Astrocyte (in vitro differentiated cells and primary cell): ENCODE measurements around the gene WASF1. TPM values are rescaled to one million over a fixed set of nuclear protein-coding genes. Genes with fewer than 3 reads are reported as not detected.

Experiments used
- DNase-seq: peaks from one replicate; pipeline ENCODE4 v3.0.0-alpha.2; 2010; ENCODE audit warnings: low read depth
- FAIRE-seq: peaks from 2 replicates; lab custom pipeline; 2011; peaks lifted over from hg19 to GRCh38; lab: Jason Lieb, UNC
- H2AFZ ChIP-seq: 2 replicates; pipeline ENCODE4 v1.6.0; 2012; ENCODE audit warnings: low read depth, low read length, inconsistent platforms
- H3K27ac ChIP-seq: 2 replicates; pipeline ENCODE4 v1.5.1; 2011; ENCODE audit warnings: low read depth, low read length, inconsistent platforms
- H3K27me3 ChIP-seq: 2 replicates; pipeline ENCODE4 v1.6.0; 2011; ENCODE audit warnings: low read length, inconsistent platforms; ENCODE audit not compliant: insufficient read depth
- H3K36me3 ChIP-seq: 2 replicates; pipeline ENCODE4 v1.5.1; 2011; ENCODE audit warnings: low read length, inconsistent platforms; ENCODE audit not compliant: insufficient read depth
- H3K4me1 ChIP-seq: 2 replicates; pipeline ENCODE4 v1.5.1; 2011; ENCODE audit warnings: low read length, inconsistent platforms; ENCODE audit not compliant: insufficient read depth
- H3K4me2 ChIP-seq: 2 replicates; pipeline ENCODE4 v1.6.0; 2012; ENCODE audit warnings: low read length, inconsistent platforms
- H3K4me3 ChIP-seq: 2 replicates; pipeline ENCODE4 v1.5.1; 2011; ENCODE audit warnings: low read depth, mild to moderate bottlenecking, low read length, inconsistent platforms; ENCODE audit not compliant: insufficient read depth
- H3K79me2 ChIP-seq: 2 replicates; pipeline ENCODE4 v1.6.0; 2012; ENCODE audit warnings: mild to moderate bottlenecking, low read length, inconsistent platforms; ENCODE audit not compliant: insufficient read depth
- H3K9ac ChIP-seq: 2 replicates; pipeline ENCODE4 v1.6.0; 2012; ENCODE audit warnings: mild to moderate bottlenecking, low read length, inconsistent platforms
- H3K9me3 ChIP-seq: 2 replicates; pipeline ENCODE4 v1.5.1; 2012; ENCODE audit warnings: low read depth, mild to moderate bottlenecking, low read length, inconsistent platforms; ENCODE audit not compliant: insufficient read depth
- H4K20me1 ChIP-seq: 2 replicates; pipeline ENCODE4 v1.6.0; 2012; ENCODE audit warnings: low read length, inconsistent platforms; ENCODE audit not compliant: insufficient read depth
- H3K27ac Mint-ChIP-seq: one replicate; pipeline ENCODE4 v1.8.0; 2021; ENCODE audit warnings: mild to moderate bottlenecking, mixed read lengths; ENCODE audit not compliant: unreplicated experiment
- H3K27me3 Mint-ChIP-seq: one replicate; pipeline ENCODE4 v1.8.0; 2021; ENCODE audit warnings: low read depth, mixed read lengths; ENCODE audit not compliant: unreplicated experiment
- H3K36me3 Mint-ChIP-seq: one replicate; pipeline ENCODE4 v1.8.0; 2021; ENCODE audit warnings: low read depth, mixed read lengths; ENCODE audit not compliant: unreplicated experiment
- H3K4me1 Mint-ChIP-seq: one replicate; pipeline ENCODE4 v1.8.0; 2021; ENCODE audit warnings: low read depth, mixed read lengths; ENCODE audit not compliant: unreplicated experiment
- H3K4me3 Mint-ChIP-seq: one replicate; pipeline ENCODE4 v1.8.0; 2021; ENCODE audit warnings: mild to moderate bottlenecking, moderate library complexity, mixed read lengths; ENCODE audit not compliant: unreplicated experiment
- H3K9me3 Mint-ChIP-seq: one replicate; pipeline ENCODE4 v1.8.0; 2021; ENCODE audit warnings: mild to moderate bottlenecking, mixed read lengths; ENCODE audit not compliant: unreplicated experiment
- CTCF ChIP-seq: IDR thresholded peaks from 2 replicates; pipeline ENCODE4 v1.5.1; 2011; ENCODE audit warnings: low read depth, mild to moderate bottlenecking, inconsistent platforms, low read length, moderate library complexity; ENCODE audit not compliant: insufficient read depth
- EZH2 ChIP-seq: IDR thresholded peaks from 2 replicates; pipeline ENCODE4 v1.6.1; 2012; ENCODE audit warnings: mild to moderate bottlenecking, low read length, inconsistent platforms; ENCODE audit not compliant: insufficient read depth
- total RNA-seq: library from RNA; stranded (reverse); gene quantifications from 2 replicates; pipeline ENCODE4 v1.2.1, GENCODE V29; 2021

The WASF1 gene
- total RNA-seq, 1 donor from 2014 or later, result 29.3 TPM

GRCh38 chr6:110116258-110116657 lies 63.2 kb downstream of the WASF1 start:
- no peak overlapping the region for H3K9ac ChIP-seq
- H3K4me3 Mint-ChIP-seq, result no peak overlapping the region
- peaks cover 15% of the 10 kb centered on the region for H3K36me3 Mint-ChIP-seq
- no peak overlapping the region for H3K4me2 ChIP-seq
- no peak overlapping the region for H3K27ac ChIP-seq
- no peak for DNase-seq
- no peaks in the 10 kb centered on the region for H3K36me3 ChIP-seq
- no peaks in the 10 kb centered on the region for H3K27me3 Mint-ChIP-seq
- H3K9me3 ChIP-seq, result no peaks in the 10 kb centered on the region
- FAIRE-seq, result no peak
- H3K79me2 ChIP-seq, result no peaks in the 10 kb centered on the region
- no peak overlapping the region for H3K4me3 ChIP-seq
- H3K4me1 Mint-ChIP-seq, result peaks cover 2% of the 10 kb centered on the region
- no peaks in the 10 kb centered on the region for H3K27me3 ChIP-seq
- no peak overlapping the region for H3K27ac Mint-ChIP-seq
- H4K20me1 ChIP-seq, result no peaks in the 10 kb centered on the region
- H2AFZ ChIP-seq, result no peak overlapping the region
- TF ChIP-seq CTCF (no peak), EZH2 (no peak)
- no peaks in the 10 kb centered on the region for H3K4me1 ChIP-seq
- H3K9me3 Mint-ChIP-seq, result peaks cover 6% of the 10 kb centered on the region

DNA sequence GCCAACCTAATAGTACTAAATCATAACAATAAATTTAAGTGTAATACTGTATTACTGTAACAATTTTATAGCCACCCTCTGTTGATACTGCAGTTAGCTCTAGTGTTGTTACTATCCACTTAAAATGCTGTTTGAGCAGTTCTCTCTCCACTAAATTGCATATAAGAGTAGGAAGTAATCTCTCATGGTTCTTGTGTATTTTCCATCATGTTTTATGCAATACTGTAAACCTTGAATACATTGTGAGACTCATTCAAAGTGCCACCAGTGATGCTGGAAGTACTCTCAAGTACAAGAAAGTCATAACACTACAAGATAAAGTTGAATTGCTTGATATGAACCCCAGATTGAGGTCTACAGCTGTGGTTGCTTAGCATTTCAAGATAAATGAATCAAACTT lies 65.5 kb downstream of the WASF1 start:
- Histone ChIP-seq H4K20me1 (no peaks in the 10 kb centered on the region), H3K4me3 (no peak overlapping the region), H3K27ac (no peak overlapping the region), H2AFZ (no peak overlapping the region), H3K79me2 (no peaks in the 10 kb centered on the region), H3K4me1 (no peaks in the 10 kb centered on the region), H3K9me3 (no peaks in the 10 kb centered on the region), H3K36me3 (no peaks in the 10 kb centered on the region), H3K27me3 (no peaks in the 10 kb centered on the region), H3K4me2 (no peak overlapping the region), H3K9ac (no peak overlapping the region)
- Mint-ChIP-seq H3K36me3 (peaks cover 5% of the 10 kb centered on the region), H3K27me3 (no peaks in the 10 kb centered on the region), H3K27ac (no peak overlapping the region), H3K9me3 (no peaks in the 10 kb centered on the region), H3K4me3 (no peak overlapping the region), H3K4me1 (peaks cover 2% of the 10 kb centered on the region)
- DNase-seq (no peak), FAIRE-seq (no peak)
- TF ChIP-seq EZH2 (no peak), CTCF (no peak)

- Histone ChIP-seq H3K9me3 (no peaks in the 10 kb centered on the region), H4K20me1 (no peaks in the 10 kb centered on the region), H3K79me2 (no peaks in the 10 kb centered on the region), H3K36me3 (peaks cover 5% of the 10 kb centered on the region), H3K4me2 (no peak overlapping the region), H3K27me3 (no peaks in the 10 kb centered on the region), H3K4me3 (no peak overlapping the region), H2AFZ (no peak overlapping the region), H3K9ac (no peak overlapping the region), H3K4me1 (no peaks in the 10 kb centered on the region), H3K27ac (no peak overlapping the region)
- H3K27ac Mint-ChIP-seq, result no peak overlapping the region
- TF ChIP-seq EZH2 (no peak), CTCF (no peak)
- peaks cover 17% of the 10 kb centered on the region for H3K36me3 Mint-ChIP-seq
- no peak overlapping the region for H3K4me3 Mint-ChIP-seq
- H3K9me3 Mint-ChIP-seq, result no peaks in the 10 kb centered on the region
- H3K27me3 Mint-ChIP-seq, result no peaks in the 10 kb centered on the region
- H3K4me1 Mint-ChIP-seq, result no peaks in the 10 kb centered on the region
- DNase-seq (no peak), FAIRE-seq (no peak)
These were observed 74.2 kb downstream of the WASF1 start for GRCh38 chr6:110105296-110105695.
